GM23338 (cell line): ENCODE measurements around the gene MITF. TPM values are rescaled to one million over a fixed set of nuclear protein-coding genes. Genes with fewer than 3 reads are reported as not detected.

Source experiments
- ATAC-seq: fragments of 200-7000 bp; cut with Tn5 transposase; 3 replicates; pipeline ENCODE4 v1.9.1; 2020
- DNase-seq: peaks from one replicate; pipeline ENCODE4 v3.0.0-alpha.2; 2015; ENCODE audit warnings: low spot score
- H2AFZ ChIP-seq: fragments of 200-600 bp; sonication (generic); 2 replicates; pipeline ENCODE4 v1.8.0; 2016; ENCODE audit warnings: antibody characterized with exemption, mild to moderate bottlenecking, moderate library complexity
- H3F3A ChIP-seq: fragments of 200-600 bp; sonication (generic); replicated peaks from 2 replicates; pipeline ENCODE4 v1.8.0; 2017; ENCODE audit warnings: antibody characterized with exemption, mixed run types, low read depth
- H3K27ac ChIP-seq: fragments of 200-600 bp; sonication (generic); 2 replicates; pipeline ENCODE4 v1.6.1; 2016; ENCODE audit warnings: low read depth
- H3K27me3 ChIP-seq: fragments of 200-600 bp; sonication (generic); 2 replicates; pipeline ENCODE4 v1.8.0; 2016; ENCODE audit warnings: mild to moderate bottlenecking, mixed run types, moderate library complexity; ENCODE audit not compliant: insufficient read depth
- H3K36me3 ChIP-seq: fragments of 200-600 bp; sonication (generic); 2 replicates; pipeline ENCODE4 v1.8.0; 2016; ENCODE audit warnings: mild to moderate bottlenecking; ENCODE audit not compliant: insufficient read depth
- H3K4me1 ChIP-seq: fragments of 200-600 bp; sonication (generic); 2 replicates; pipeline ENCODE4 v1.8.0; 2016; ENCODE audit warnings: mild to moderate bottlenecking, moderate library complexity; ENCODE audit not compliant: insufficient read depth
- H3K4me2 ChIP-seq: fragments of 200-600 bp; sonication (generic); 2 replicates; pipeline ENCODE4 v1.7.1; 2017; ENCODE audit warnings: mixed run types
- H3K4me3 ChIP-seq: fragments of 200-600 bp; sonication (generic); 2 replicates; pipeline ENCODE4 v1.6.1; 2016; ENCODE audit warnings: mixed run types
- H3K79me2 ChIP-seq: fragments of 200-600 bp; sonication (generic); replicated peaks from 2 replicates; pipeline ENCODE4 v1.8.0; 2017; ENCODE audit warnings: mild to moderate bottlenecking; ENCODE audit not compliant: insufficient read depth
- H3K9me2 ChIP-seq: fragments of 200-600 bp; sonication (generic); 2 replicates; pipeline ENCODE4 v1.8.0; 2017; ENCODE audit not compliant: insufficient read depth
- H4K20me1 ChIP-seq: fragments of 200-600 bp; sonication (generic); replicated peaks from 2 replicates; pipeline ENCODE4 v1.8.0; 2017; ENCODE audit warnings: mild to moderate bottlenecking; ENCODE audit not compliant: insufficient read depth
- H3K27ac Mint-ChIP-seq: 2 replicates; pipeline ENCODE4 v1.8.0; 2020; ENCODE audit warnings: inconsistent platforms, mild to moderate bottlenecking, moderate library complexity, mixed read lengths
- H3K27me3 Mint-ChIP-seq: 3 replicates; pipeline ENCODE4 v1.8.0; 2022; ENCODE audit warnings: low read depth, mild to moderate bottlenecking, moderate library complexity, mixed read lengths, inconsistent platforms; ENCODE audit not compliant: insufficient read depth, poor library complexity
- H3K36me3 Mint-ChIP-seq: 3 replicates; pipeline ENCODE4 v1.8.0; 2021; ENCODE audit warnings: low read depth, mild to moderate bottlenecking, inconsistent platforms, moderate library complexity, mixed read lengths
- H3K4me1 Mint-ChIP-seq: 3 replicates; pipeline ENCODE4 v1.8.0; 2020; ENCODE audit warnings: mild to moderate bottlenecking, inconsistent platforms, mixed read lengths
- H3K4me3 Mint-ChIP-seq: 3 replicates; pipeline ENCODE4 v1.8.0; 2021; ENCODE audit warnings: moderate library complexity, mild to moderate bottlenecking, inconsistent platforms, mixed read lengths
- H3K9me3 Mint-ChIP-seq: 3 replicates; pipeline ENCODE4 v1.8.0; 2020; ENCODE audit warnings: moderate library complexity, mild to moderate bottlenecking, inconsistent platforms, mixed read lengths
- EZH2 ChIP-seq: fragments of 200-600 bp; sonication (generic); IDR thresholded peaks from one replicate; pipeline ENCODE4 v1.8.0; 2017; ENCODE audit warnings: antibody characterized with exemption, mild to moderate bottlenecking, low read depth; ENCODE audit not compliant: unreplicated experiment
- EZH2phosphoT487 ChIP-seq: fragments of 200-600 bp; sonication (generic); IDR thresholded peaks from one replicate; pipeline ENCODE4 v1.8.1; 2018; ENCODE audit warnings: antibody characterized with exemption; ENCODE audit not compliant: unreplicated experiment
- JUNB ChIP-seq: IDR thresholded peaks from one replicate; pipeline ENCODE4 v1.6.1; 2016; ENCODE audit warnings: antibody characterized with exemption; ENCODE audit not compliant: unreplicated experiment
- NANOG ChIP-seq: IDR thresholded peaks from 2 replicates; pipeline ENCODE4 v1.6.1; 2016; ENCODE audit warnings: antibody characterized with exemption, borderline replicate concordance
- POLR2AphosphoS5 ChIP-seq: IDR thresholded peaks from 2 replicates; pipeline ENCODE4 v1.6.1; 2016; ENCODE audit warnings: antibody characterized with exemption, low read depth
- STAT1 ChIP-seq: IDR thresholded peaks from one replicate; pipeline ENCODE4 v1.6.1; 2016; ENCODE audit warnings: antibody characterized with exemption; ENCODE audit not compliant: unreplicated experiment
- ZNF114 ChIP-seq: fragments of 250-450 bp; sonication (Bioruptor Pico); IDR thresholded peaks from 2 replicates; pipeline ENCODE4 v1.5.0; 2020; ENCODE audit warnings: mild to moderate bottlenecking, moderate library complexity
- ZNF331 ChIP-seq: fragments of 250-450 bp; sonication (Bioruptor Pico); IDR thresholded peaks from 2 replicates; pipeline ENCODE4 v1.5.0; 2020; ENCODE audit warnings: low read depth, mild to moderate bottlenecking, moderate library complexity
- polyA plus RNA-seq: library from polyadenylated mRNA; unstranded; fragments of >200 nt; fragmentation: Nextera tagmentation; extraction: Ambion mirVana; gene quantifications from 2 replicates; pipeline ENCODE4 v1.2.1, GENCODE V29; 2016
- total RNA-seq: library from RNA; depleted of rRNA; stranded (reverse); fragments of >200 nt; shearing (Covaris generic); gene quantifications from 2 replicates; pipeline ENCODE4 v1.2.3, GENCODE V29; 2014
- TF ChIP-seq, protein P1 (sequence below), 2 experiments: fragments of 200-600 bp in 1 of 2; sonication (generic) in 1 of 2; conservative IDR thresholded peaks; 2 replicates each; pipeline versions ENCODE4 v1.5.1 to v1.6.1; 2016 to 2017; ENCODE audit warnings: antibody characterized with exemption in 2 of 2, low read depth in 2 of 2, mild to moderate bottlenecking in 2 of 2, moderate library complexity in 1 of 2
- TF ChIP-seq, protein P2 (sequence below): fragments of 250-450 bp; sonication (Bioruptor Pico); IDR thresholded peaks from 2 replicates; pipeline ENCODE4 v1.5.0; 2020; ENCODE audit warnings: mild to moderate bottlenecking, moderate library complexity
- TF ChIP-seq, protein P3 (sequence below): IDR thresholded peaks from 2 replicates; pipeline ENCODE4 v1.6.1; 2016; ENCODE audit warnings: antibody characterized with exemption
- TF ChIP-seq, protein P4 (sequence below): IDR thresholded peaks from one replicate; pipeline ENCODE4 v1.6.1; 2018; ENCODE audit warnings: antibody characterized with exemption; ENCODE audit not compliant: unreplicated experiment

MITF gene
- total and polyA plus RNA-seq, 2 experiments from 2014 or later = 1.9 to 2.4 TPM

DNA sequence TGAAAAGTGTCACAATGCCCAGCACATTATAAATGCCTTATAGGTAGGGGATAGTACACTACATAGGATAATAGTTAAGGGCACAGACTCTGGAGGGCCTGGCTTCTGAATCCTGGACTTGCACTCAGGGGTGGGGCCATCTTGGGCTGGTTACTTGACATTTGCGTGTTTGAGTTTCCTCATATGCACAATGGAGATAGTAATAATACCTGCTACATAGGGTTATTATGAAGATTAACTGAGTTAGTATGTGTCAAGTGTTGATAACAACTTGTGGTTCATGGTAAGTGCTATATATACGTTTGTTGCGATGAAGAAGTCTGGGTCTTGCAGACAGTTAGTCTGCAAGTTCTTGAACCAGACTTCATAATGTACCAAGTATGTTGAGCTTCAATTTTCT lies 37.0 kb downstream of the MITF start:
- no peak for ATAC-seq

More for the DNA sequence above, 37.0 kb downstream of the MITF start:
- Histone ChIP-seq H4K20me1 (no peaks in the 10 kb centered on the region), H3K27me3 (no peaks in the 10 kb centered on the region), H3K4me1 (no peaks in the 10 kb centered on the region), H3K4me2 (no peak overlapping the region), H3F3A (no peaks in the 10 kb centered on the region), H2AFZ (no peak overlapping the region), H3K4me3 (no peak overlapping the region), H3K27ac (no peak overlapping the region), H3K9me2 (no peaks in the 10 kb centered on the region), H3K79me2 (no peaks in the 10 kb centered on the region), H3K36me3 (no peaks in the 10 kb centered on the region)
- H3K27ac Mint-ChIP-seq = no peak overlapping the region
- DNase-seq = no peak
- TF ChIP-seq EZH2 (no peak), POLR2AphosphoS5 (no peak), ZNF114 (no peak), EZH2phosphoT487 (no peak), ZNF331 (CRISPR knock-in tag) (no peak), STAT1 (no peak), JUNB (no peak), NANOG (no peak)
- TF ChIP-seq, protein P1, sequence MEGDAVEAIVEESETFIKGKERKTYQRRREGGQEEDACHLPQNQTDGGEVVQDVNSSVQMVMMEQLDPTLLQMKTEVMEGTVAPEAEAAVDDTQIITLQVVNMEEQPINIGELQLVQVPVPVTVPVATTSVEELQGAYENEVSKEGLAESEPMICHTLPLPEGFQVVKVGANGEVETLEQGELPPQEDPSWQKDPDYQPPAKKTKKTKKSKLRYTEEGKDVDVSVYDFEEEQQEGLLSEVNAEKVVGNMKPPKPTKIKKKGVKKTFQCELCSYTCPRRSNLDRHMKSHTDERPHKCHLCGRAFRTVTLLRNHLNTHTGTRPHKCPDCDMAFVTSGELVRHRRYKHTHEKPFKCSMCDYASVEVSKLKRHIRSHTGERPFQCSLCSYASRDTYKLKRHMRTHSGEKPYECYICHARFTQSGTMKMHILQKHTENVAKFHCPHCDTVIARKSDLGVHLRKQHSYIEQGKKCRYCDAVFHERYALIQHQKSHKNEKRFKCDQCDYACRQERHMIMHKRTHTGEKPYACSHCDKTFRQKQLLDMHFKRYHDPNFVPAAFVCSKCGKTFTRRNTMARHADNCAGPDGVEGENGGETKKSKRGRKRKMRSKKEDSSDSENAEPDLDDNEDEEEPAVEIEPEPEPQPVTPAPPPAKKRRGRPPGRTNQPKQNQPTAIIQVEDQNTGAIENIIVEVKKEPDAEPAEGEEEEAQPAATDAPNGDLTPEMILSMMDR (conservative IDR thresholded peaks at IDR 0.05; ENCODE audit: low read depth in 2 of 2) = no peak
- TF ChIP-seq, protein P2, sequence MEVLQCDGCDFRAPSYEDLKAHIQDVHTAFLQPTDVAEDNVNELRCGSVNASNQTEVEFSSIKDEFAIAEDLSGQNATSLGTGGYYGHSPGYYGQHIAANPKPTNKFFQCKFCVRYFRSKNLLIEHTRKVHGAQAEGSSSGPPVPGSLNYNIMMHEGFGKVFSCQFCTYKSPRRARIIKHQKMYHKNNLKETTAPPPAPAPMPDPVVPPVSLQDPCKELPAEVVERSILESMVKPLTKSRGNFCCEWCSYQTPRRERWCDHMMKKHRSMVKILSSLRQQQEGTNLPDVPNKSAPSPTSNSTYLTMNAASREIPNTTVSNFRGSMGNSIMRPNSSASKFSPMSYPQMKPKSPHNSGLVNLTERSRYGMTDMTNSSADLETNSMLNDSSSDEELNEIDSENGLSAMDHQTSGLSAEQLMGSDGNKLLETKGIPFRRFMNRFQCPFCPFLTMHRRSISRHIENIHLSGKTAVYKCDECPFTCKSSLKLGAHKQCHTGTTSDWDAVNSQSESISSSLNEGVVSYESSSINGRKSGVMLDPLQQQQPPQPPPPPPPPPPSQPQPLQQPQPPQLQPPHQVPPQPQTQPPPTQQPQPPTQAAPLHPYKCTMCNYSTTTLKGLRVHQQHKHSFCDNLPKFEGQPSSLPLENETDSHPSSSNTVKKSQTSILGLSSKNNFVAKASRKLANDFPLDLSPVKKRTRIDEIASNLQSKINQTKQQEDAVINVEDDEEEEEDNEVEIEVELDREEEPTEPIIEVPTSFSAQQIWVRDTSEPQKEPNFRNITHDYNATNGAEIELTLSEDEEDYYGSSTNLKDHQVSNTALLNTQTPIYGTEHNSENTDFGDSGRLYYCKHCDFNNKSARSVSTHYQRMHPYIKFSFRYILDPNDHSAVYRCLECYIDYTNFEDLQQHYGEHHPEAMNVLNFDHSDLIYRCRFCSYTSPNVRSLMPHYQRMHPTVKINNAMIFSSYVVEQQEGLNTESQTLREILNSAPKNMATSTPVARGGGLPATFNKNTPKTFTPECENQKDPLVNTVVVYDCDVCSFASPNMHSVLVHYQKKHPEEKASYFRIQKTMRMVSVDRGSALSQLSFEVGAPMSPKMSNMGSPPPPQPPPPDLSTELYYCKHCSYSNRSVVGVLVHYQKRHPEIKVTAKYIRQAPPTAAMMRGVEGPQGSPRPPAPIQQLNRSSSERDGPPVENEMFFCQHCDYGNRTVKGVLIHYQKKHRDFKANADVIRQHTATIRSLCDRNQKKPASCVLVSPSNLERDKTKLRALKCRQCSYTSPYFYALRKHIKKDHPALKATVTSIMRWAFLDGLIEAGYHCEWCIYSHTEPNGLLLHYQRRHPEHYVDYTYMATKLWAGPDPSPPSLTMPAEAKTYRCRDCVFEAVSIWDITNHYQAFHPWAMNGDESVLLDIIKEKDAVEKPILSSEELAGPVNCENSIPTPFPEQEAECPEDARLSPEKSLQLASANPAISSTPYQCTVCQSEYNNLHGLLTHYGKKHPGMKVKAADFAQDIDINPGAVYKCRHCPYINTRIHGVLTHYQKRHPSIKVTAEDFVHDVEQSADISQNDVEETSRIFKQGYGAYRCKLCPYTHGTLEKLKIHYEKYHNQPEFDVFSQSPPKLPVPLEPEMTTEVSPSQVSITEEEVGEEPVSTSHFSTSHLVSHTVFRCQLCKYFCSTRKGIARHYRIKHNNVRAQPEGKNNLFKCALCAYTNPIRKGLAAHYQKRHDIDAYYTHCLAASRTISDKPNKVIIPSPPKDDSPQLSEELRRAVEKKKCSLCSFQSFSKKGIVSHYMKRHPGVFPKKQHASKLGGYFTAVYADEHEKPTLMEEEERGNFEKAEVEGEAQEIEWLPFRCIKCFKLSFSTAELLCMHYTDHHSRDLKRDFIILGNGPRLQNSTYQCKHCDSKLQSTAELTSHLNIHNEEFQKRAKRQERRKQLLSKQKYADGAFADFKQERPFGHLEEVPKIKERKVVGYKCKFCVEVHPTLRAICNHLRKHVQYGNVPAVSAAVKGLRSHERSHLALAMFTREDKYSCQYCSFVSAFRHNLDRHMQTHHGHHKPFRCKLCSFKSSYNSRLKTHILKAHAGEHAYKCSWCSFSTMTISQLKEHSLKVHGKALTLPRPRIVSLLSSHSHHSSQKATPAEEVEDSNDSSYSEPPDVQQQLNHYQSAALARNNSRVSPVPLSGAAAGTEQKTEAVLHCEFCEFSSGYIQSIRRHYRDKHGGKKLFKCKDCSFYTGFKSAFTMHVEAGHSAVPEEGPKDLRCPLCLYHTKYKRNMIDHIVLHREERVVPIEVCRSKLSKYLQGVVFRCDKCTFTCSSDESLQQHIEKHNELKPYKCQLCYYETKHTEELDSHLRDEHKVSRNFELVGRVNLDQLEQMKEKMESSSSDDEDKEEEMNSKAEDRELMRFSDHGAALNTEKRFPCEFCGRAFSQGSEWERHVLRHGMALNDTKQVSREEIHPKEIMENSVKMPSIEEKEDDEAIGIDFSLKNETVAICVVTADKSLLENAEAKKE = no peak
- TF ChIP-seq, protein P3, sequence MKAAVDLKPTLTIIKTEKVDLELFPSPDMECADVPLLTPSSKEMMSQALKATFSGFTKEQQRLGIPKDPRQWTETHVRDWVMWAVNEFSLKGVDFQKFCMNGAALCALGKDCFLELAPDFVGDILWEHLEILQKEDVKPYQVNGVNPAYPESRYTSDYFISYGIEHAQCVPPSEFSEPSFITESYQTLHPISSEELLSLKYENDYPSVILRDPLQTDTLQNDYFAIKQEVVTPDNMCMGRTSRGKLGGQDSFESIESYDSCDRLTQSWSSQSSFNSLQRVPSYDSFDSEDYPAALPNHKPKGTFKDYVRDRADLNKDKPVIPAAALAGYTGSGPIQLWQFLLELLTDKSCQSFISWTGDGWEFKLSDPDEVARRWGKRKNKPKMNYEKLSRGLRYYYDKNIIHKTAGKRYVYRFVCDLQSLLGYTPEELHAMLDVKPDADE = no peak
- TF ChIP-seq, protein P4, sequence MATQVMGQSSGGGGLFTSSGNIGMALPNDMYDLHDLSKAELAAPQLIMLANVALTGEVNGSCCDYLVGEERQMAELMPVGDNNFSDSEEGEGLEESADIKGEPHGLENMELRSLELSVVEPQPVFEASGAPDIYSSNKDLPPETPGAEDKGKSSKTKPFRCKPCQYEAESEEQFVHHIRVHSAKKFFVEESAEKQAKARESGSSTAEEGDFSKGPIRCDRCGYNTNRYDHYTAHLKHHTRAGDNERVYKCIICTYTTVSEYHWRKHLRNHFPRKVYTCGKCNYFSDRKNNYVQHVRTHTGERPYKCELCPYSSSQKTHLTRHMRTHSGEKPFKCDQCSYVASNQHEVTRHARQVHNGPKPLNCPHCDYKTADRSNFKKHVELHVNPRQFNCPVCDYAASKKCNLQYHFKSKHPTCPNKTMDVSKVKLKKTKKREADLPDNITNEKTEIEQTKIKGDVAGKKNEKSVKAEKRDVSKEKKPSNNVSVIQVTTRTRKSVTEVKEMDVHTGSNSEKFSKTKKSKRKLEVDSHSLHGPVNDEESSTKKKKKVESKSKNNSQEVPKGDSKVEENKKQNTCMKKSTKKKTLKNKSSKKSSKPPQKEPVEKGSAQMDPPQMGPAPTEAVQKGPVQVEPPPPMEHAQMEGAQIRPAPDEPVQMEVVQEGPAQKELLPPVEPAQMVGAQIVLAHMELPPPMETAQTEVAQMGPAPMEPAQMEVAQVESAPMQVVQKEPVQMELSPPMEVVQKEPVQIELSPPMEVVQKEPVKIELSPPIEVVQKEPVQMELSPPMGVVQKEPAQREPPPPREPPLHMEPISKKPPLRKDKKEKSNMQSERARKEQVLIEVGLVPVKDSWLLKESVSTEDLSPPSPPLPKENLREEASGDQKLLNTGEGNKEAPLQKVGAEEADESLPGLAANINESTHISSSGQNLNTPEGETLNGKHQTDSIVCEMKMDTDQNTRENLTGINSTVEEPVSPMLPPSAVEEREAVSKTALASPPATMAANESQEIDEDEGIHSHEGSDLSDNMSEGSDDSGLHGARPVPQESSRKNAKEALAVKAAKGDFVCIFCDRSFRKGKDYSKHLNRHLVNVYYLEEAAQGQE = no peak
- H3K4me3 Mint-ChIP-seq = no peak overlapping the region
- no peaks in the 10 kb centered on the region for H3K27me3 Mint-ChIP-seq
- no peaks in the 10 kb centered on the region for H3K9me3 Mint-ChIP-seq
- H3K36me3 Mint-ChIP-seq = no peaks in the 10 kb centered on the region
- no peaks in the 10 kb centered on the region for H3K4me1 Mint-ChIP-seq
